ENCODE results near the gene NXNL1.

Gene NXNL1

DNA sequence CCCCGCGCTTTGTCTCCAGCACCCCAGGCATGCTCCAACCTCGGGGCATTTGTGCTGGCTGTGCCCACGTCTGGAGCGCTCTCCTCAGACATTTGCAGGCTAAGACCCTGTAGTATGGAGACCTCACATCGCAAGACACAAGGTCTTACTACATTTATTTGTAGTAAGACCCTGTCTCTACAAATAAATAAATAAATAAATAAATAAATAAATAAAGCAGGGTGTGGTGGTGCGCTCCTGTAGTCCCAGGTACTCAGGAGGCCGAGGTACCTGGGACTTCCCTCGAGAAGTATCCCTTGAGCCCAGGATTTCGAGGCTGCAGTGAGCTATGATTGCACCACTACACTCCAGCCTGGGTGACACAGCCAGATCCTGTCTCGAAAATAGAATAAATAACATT, 4.6 kb downstream of the NXNL1 start:
- Histone ChIP-seq H3K4me3 (ENCODE audit: low read depth in 1 of 2, low read length in 2 of 2) (no peak overlapping the region), H3K27ac (ENCODE audit: low read depth, low read length) (no peak overlapping the region), H3K4me1 (ENCODE audit: control insufficient read depth in 1 of 2, insufficient read depth in 2 of 2, low read length in 2 of 2) (no peaks in the 10 kb centered on the region), H3K27me3 (ENCODE audit: control insufficient read depth in 1 of 2, insufficient read depth in 2 of 2, low read length in 2 of 2) (peaks cover 11 to 24% of the 10 kb centered on the region in 2 donors), H3K36me3 (ENCODE audit: control insufficient read depth in 1 of 2, insufficient read depth in 2 of 2, low read length in 2 of 2) (no peaks in the 10 kb centered on the region), H3K9ac (ENCODE audit: low read depth in 1 of 2, low read length in 2 of 2) (no peak overlapping the region), H3K9me3 (ENCODE audit: control insufficient read depth in 1 of 2, low read length in 2 of 2) (no peaks in the 10 kb centered on the region)

- Histone ChIP-seq H3K4me3 (ENCODE audit: low read depth in 1 of 2, low read length in 2 of 2) (no peak overlapping the region), H3K36me3 (ENCODE audit: control insufficient read depth in 1 of 2, insufficient read depth in 2 of 2, low read length in 2 of 2) (no peaks in the 10 kb centered on the region)
Measured at GRCh38 chr19:17455308-17456123, 5.2 kb downstream of the NXNL1 start.

GRCh38 chr19:17454576-17455071, 6.1 kb downstream of the NXNL1 start:
- Histone ChIP-seq H3K9me3 (ENCODE audit: control insufficient read depth in 1 of 2, low read length in 2 of 2) (no peaks in the 10 kb centered on the region), H3K9ac (ENCODE audit: low read depth in 1 of 2, low read length in 2 of 2) (no peak overlapping the region), H3K4me3 (ENCODE audit: low read depth in 1 of 2, low read length in 2 of 2) (no peak overlapping the region), H3K27ac (ENCODE audit: low read depth, low read length) (no peak overlapping the region), H3K27me3 (ENCODE audit: control insufficient read depth in 1 of 2, insufficient read depth in 2 of 2, low read length in 2 of 2) (peaks cover 11 to 27% of the 10 kb centered on the region in 2 donors), H3K4me1 (ENCODE audit: control insufficient read depth in 1 of 2, insufficient read depth in 2 of 2, low read length in 2 of 2) (no peaks in the 10 kb centered on the region), H3K36me3 (ENCODE audit: control insufficient read depth in 1 of 2, insufficient read depth in 2 of 2, low read length in 2 of 2) (no peaks in the 10 kb centered on the region)

More at GRCh38 chr19:17455308-17456123, 5.2 kb downstream of the NXNL1 start:
- H3K27me3 ChIP-seq (ENCODE audit: control insufficient read depth in 1 of 2, insufficient read depth in 2 of 2, low read length in 2 of 2) = peaks cover 11 to 24% of the 10 kb centered on the region in 2 donors
- no peak overlapping the region for H3K9ac ChIP-seq (ENCODE audit: low read depth in 1 of 2, low read length in 2 of 2)
- no peak overlapping the region for H3K27ac ChIP-seq (ENCODE audit: low read depth, low read length)
- H3K4me1 ChIP-seq (ENCODE audit: control insufficient read depth in 1 of 2, insufficient read depth in 2 of 2, low read length in 2 of 2) = no peaks in the 10 kb centered on the region
- H3K9me3 ChIP-seq (ENCODE audit: control insufficient read depth in 1 of 2, low read length in 2 of 2) = no peaks in the 10 kb centered on the region

DNA sequence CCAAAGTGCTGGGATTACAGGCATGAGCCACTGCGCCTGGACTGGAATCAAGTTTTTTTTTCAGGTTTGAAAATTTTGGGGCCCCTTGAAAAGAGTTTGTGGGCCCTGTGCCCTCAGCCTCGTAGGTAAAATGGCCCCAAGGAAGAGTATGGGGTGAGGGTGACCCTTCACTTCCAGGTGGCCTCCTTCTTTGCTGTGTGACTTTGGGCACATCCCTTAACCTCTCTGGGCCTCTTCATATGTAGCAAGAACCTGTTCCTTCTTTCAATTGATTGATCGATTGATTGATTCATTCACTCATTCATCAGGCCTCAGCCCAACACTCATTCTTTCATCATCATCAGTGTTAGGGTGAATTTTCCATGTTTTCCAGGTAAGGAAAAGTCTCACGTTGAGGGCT, 8.9 kb downstream of the NXNL1 start:
- Histone ChIP-seq H3K4me3 (ENCODE audit: low read depth in 1 of 2, low read length in 2 of 2) (no peak overlapping the region), H3K4me1 (ENCODE audit: control insufficient read depth in 1 of 2, insufficient read depth in 2 of 2, low read length in 2 of 2) (no peaks in the 10 kb centered on the region), H3K9ac (ENCODE audit: low read depth in 1 of 2, low read length in 2 of 2) (no peak overlapping the region), H3K27me3 (ENCODE audit: control insufficient read depth in 1 of 2, insufficient read depth in 2 of 2, low read length in 2 of 2) (peaks cover 16 to 21% of the 10 kb centered on the region in 2 donors), H3K27ac (ENCODE audit: low read depth, low read length) (no peak overlapping the region), H3K9me3 (ENCODE audit: control insufficient read depth in 1 of 2, low read length in 2 of 2) (no peaks in the 10 kb centered on the region), H3K36me3 (ENCODE audit: control insufficient read depth in 1 of 2, insufficient read depth in 2 of 2, low read length in 2 of 2) (no peaks in the 10 kb centered on the region)

DNA sequence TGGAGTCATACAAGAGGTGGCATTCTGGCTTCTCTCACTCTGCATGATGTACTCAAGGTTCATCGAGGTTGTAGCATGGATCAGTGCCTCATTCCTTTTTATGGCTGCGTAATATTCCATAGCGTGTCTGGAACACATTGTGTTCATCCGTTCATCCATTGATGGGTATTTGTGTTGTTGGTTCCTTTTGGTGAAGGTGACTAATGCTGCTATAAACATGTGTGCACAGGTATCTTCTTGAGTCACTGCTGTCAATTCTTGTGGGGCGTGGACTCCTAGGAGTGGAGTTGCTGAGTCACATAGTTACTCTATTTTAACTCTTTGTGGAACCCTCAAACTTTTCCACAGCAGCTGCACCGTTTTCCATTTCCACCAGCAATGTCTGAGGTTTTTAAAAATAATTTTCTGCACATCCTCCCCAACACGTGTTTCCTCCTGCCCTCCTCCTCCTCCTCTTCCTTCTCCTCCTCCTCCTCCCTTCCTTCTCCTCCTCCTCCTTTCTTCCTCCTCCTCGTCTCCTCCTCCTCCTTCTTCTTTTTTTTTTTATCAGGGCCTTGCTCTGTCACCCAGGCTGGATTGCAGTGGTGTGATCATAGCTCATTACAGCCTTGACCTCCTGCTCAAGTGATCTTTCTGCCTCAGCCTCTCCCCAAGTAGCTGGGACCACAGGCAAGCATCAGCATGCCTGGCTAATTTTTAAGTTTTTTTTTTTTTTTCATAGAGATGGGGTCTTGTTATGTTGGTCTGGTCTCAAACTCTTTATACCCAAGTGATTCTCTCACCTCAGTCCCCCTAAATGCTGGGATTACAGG, 10.3 kb downstream of the NXNL1 start:
- no peaks in the 10 kb centered on the region for H3K4me1 ChIP-seq (ENCODE audit: control insufficient read depth in 1 of 2, insufficient read depth in 2 of 2, low read length in 2 of 2)
- no peak overlapping the region for H3K9ac ChIP-seq (ENCODE audit: low read depth in 1 of 2, low read length in 2 of 2)
- no peaks in the 10 kb centered on the region for H3K36me3 ChIP-seq (ENCODE audit: control insufficient read depth in 1 of 2, insufficient read depth in 2 of 2, low read length in 2 of 2)
- peaks cover 16% of the 10 kb centered on the region in 2 donors for H3K27me3 ChIP-seq (ENCODE audit: control insufficient read depth in 1 of 2, insufficient read depth in 2 of 2, low read length in 2 of 2)
- no peak overlapping the region for H3K27ac ChIP-seq (ENCODE audit: low read depth, low read length)
- H3K9me3 ChIP-seq (ENCODE audit: control insufficient read depth in 1 of 2, low read length in 2 of 2) = no peaks in the 10 kb centered on the region
- H3K4me3 ChIP-seq (ENCODE audit: low read depth in 1 of 2, low read length in 2 of 2) = no peak overlapping the region

GRCh38 chr19:17448131-17448967, 12.4 kb downstream of the NXNL1 start, which contains the start of gene TMEM221:
Gene TMEM221 (minus strand): TSS chr19:17448668. CDS start chr19:17448462, 206 bp downstream.
- Histone ChIP-seq H3K4me1 (ENCODE audit: control insufficient read depth in 1 of 2, insufficient read depth in 2 of 2, low read length in 2 of 2) (no peaks in the 10 kb centered on the region), H3K9me3 (ENCODE audit: control insufficient read depth in 1 of 2, low read length in 2 of 2) (no peaks in the 10 kb centered on the region), H3K9ac (ENCODE audit: low read depth in 1 of 2, low read length in 2 of 2) (no peak within 1 kb of the TSS), H3K4me3 (ENCODE audit: low read depth in 1 of 2, low read length in 2 of 2) (peak within 1 kb of the TSS in 1 of 2 donors; percentile 32), H3K27me3 (ENCODE audit: control insufficient read depth in 1 of 2, insufficient read depth in 2 of 2, low read length in 2 of 2) (peaks cover 9% of the 10 kb centered on the region in 2 donors), H3K36me3 (ENCODE audit: control insufficient read depth in 1 of 2, insufficient read depth in 2 of 2, low read length in 2 of 2) (no peaks in the 10 kb centered on the region), H3K27ac (ENCODE audit: low read depth, low read length) (no peak within 1 kb of the TSS)

GRCh38 chr19:17447704-17448130, 13.0 kb downstream of the NXNL1 start:
- no peak overlapping the region for H3K4me3 ChIP-seq (ENCODE audit: low read depth in 1 of 2, low read length in 2 of 2)

DNA sequence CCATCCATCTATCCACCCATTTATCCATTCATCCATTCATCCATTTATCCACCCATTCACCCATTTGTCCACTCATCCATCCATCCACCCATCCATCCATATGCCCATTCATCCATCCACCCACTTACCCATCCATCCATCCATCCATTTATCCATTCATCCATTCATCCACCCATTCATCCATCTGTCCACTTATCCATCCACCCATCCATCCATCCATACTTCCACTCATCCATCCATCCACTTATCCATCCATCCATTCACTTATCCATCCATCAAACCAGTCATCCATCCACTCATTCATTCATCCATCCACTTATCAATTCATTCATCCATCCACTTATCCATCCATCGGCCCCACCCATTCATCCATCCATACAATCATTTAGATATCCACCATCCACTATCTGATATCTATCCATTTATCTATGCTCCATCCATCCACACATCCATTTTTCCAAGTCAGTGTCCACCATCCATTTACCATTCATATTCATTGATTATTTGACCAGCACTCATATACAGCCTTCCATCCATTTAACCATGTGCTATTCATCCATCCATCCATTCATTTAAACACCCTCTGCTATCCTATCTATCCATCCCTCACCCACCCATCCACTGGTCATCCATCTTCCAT, 15.1 kb downstream of the NXNL1 start:
- H3K27me3 ChIP-seq (ENCODE audit: control insufficient read depth in 1 of 2, insufficient read depth in 2 of 2, low read length in 2 of 2) = peaks cover 9% of the 10 kb centered on the region in 2 donors
- H3K27ac ChIP-seq (ENCODE audit: low read depth, low read length) = no peak overlapping the region
- no peaks in the 10 kb centered on the region for H3K9me3 ChIP-seq (ENCODE audit: control insufficient read depth in 1 of 2, low read length in 2 of 2)
- no peaks in the 10 kb centered on the region for H3K4me1 ChIP-seq (ENCODE audit: control insufficient read depth in 1 of 2, insufficient read depth in 2 of 2, low read length in 2 of 2)
- no peak overlapping the region for H3K4me3 ChIP-seq (ENCODE audit: low read depth in 1 of 2, low read length in 2 of 2)
- H3K36me3 ChIP-seq (ENCODE audit: control insufficient read depth in 1 of 2, insufficient read depth in 2 of 2, low read length in 2 of 2) = no peaks in the 10 kb centered on the region
- H3K9ac ChIP-seq (ENCODE audit: low read depth in 1 of 2, low read length in 2 of 2) = no peak overlapping the region

More at GRCh38 chr19:17447704-17448130, 13.0 kb downstream of the NXNL1 start:
- Histone ChIP-seq H3K9me3 (ENCODE audit: control insufficient read depth in 1 of 2, low read length in 2 of 2) (no peaks in the 10 kb centered on the region), H3K9ac (ENCODE audit: low read depth in 1 of 2, low read length in 2 of 2) (no peak overlapping the region), H3K36me3 (ENCODE audit: control insufficient read depth in 1 of 2, insufficient read depth in 2 of 2, low read length in 2 of 2) (no peaks in the 10 kb centered on the region), H3K27me3 (ENCODE audit: control insufficient read depth in 1 of 2, insufficient read depth in 2 of 2, low read length in 2 of 2) (peaks cover 9% of the 10 kb centered on the region in 2 donors), H3K4me1 (ENCODE audit: control insufficient read depth in 1 of 2, insufficient read depth in 2 of 2, low read length in 2 of 2) (no peaks in the 10 kb centered on the region), H3K27ac (ENCODE audit: low read depth, low read length) (no peak overlapping the region)

DNA sequence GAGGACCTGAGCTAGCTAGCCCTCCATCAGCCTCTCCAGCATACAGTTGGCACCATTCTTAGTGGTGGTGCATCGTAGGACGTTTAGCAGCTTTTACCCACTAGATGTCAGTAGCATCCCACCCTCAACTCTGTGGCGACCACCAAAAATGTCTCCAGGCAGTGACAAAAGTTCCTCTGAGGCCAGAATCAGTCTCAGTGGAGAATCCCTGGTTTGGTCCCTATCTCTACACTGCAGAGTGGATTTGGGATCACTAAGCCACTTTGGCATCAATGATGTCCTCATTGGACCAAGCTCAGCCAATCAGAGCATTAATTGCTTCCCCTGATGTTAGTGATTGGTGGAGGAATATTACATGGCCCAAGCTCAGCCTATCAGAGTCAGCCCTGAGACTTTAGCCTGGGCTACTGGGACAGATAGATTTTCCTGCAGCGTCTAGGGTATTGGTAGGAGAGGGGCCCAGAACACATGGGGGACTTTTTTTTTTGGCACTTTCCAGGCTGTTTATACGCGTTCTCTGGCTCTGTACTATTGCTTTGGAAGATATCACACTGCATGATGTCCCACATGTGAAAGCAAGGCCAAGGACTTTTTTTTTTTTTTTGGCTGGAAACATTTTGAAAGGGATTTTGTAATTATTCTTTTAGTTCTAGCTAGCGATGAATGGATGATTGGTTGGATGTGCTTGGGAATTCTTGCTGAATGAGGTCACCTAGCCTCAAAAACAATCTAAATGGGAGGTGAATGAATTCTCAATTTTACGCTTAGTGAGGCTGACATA, 19.3 kb downstream of the NXNL1 start:
- no peak overlapping the region for H3K9ac ChIP-seq (ENCODE audit: low read depth in 1 of 2, low read length in 2 of 2)
- H3K4me1 ChIP-seq (ENCODE audit: control insufficient read depth in 1 of 2, insufficient read depth in 2 of 2, low read length in 2 of 2) = no peaks in the 10 kb centered on the region
- H3K27ac ChIP-seq (ENCODE audit: low read depth, low read length) = no peak overlapping the region
- no peaks in the 10 kb centered on the region for H3K36me3 ChIP-seq (ENCODE audit: control insufficient read depth in 1 of 2, insufficient read depth in 2 of 2, low read length in 2 of 2)
- no peaks in the 10 kb centered on the region for H3K9me3 ChIP-seq (ENCODE audit: control insufficient read depth in 1 of 2, low read length in 2 of 2)
- no peaks in the 10 kb centered on the region for H3K27me3 ChIP-seq (ENCODE audit: control insufficient read depth in 1 of 2, insufficient read depth in 2 of 2, low read length in 2 of 2)
- H3K4me3 ChIP-seq (ENCODE audit: low read depth in 1 of 2, low read length in 2 of 2) = no peak overlapping the region

Data from duodenal mucosa (tissue), 2 donors.